Spleen (tissue), 7 donors: ENCODE results near the gene CDH16.

Experiments
- POLR2AphosphoS5 ChIP-seq, 3 donors: sonication (generic); formaldehyde crosslinking; IDR thresholded peaks; one replicate each; pipeline ENCODE4 v1.5.1; 2017; ENCODE audit warnings: antibody characterized with exemption in 3 of 3
- TF ChIP-seq, protein P1 (sequence below), 11 experiments: fragments of 200-600 bp in 7 of 11; fragments of 450-650 bp in 4 of 11; sonication (generic) in 4 of 11; IDR thresholded peaks in 8 of 11; conservative IDR thresholded peaks in 3 of 11; 1 replicate in 7 of 11; 2 replicates in 4 of 11; pipeline versions ENCODE4 v1.4.0 to v1.8.0; 2016 to 2021; ENCODE audit warnings: antibody characterized with exemption in 11 of 11, inconsistent platforms in 4 of 11, mild to moderate bottlenecking in 1 of 11
- donor health status: DM: no; HTN: no; CAD: no; lungs with moderate emphysema.
- donor health status: DM: no; HTN: no; CAD: no.
- donor health status: DM: no; HTN: no; CAD: no.

DNA sequence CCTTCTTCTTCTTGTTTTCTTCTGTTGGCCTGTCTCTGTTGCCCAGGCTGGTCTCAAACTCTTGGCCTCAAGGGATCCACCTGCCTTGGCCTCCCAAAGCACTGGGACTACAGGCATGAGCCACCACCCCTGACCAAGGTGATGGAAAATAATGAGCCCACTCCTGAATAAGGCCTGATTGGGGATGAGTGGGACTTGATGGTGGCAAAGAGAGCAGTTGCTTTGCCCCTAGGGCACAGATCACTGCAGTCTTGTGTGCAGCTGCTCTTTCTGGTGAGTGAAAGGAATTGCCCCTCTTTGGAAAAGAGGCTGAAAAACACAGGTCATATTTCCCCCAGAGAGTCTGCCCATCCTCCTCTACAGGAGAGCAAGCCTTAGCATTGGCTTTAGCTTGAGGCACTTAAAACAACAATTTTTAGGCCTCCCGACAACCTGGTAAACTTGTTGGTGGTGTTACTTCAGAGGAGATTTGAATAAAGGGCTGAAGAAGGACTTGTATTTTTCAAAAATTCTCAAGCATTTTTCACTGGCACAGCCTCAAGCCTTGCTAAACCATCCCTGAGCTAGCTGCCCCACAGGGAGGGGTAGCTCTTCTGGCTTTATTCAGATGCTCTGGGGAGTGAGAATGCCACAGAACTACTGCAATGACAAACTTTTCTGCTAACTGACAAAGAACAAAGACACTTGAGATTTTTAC, 44.5 kb downstream of the CDH16 start:
- TF ChIP-seq, protein P1, sequence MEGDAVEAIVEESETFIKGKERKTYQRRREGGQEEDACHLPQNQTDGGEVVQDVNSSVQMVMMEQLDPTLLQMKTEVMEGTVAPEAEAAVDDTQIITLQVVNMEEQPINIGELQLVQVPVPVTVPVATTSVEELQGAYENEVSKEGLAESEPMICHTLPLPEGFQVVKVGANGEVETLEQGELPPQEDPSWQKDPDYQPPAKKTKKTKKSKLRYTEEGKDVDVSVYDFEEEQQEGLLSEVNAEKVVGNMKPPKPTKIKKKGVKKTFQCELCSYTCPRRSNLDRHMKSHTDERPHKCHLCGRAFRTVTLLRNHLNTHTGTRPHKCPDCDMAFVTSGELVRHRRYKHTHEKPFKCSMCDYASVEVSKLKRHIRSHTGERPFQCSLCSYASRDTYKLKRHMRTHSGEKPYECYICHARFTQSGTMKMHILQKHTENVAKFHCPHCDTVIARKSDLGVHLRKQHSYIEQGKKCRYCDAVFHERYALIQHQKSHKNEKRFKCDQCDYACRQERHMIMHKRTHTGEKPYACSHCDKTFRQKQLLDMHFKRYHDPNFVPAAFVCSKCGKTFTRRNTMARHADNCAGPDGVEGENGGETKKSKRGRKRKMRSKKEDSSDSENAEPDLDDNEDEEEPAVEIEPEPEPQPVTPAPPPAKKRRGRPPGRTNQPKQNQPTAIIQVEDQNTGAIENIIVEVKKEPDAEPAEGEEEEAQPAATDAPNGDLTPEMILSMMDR (IDR thresholded peaks at IDR 0.05 in 8 of 11, conservative IDR thresholded peaks at IDR 0.05 in 3 of 11), result peak in 1 of 11 experiments; percentile 23
- TF ChIP-seq POLR2AphosphoS5 (IDR thresholded peaks at IDR 0.05), result no peak
